ENCODE measurements around the gene CYP8B1. TPM values are rescaled to one million over a fixed set of nuclear protein-coding genes. Genes with fewer than 3 reads are reported as not detected.

Gene CYP8B1
- total RNA-seq, 1 donor from 2014 or later, result not detected

DNA sequence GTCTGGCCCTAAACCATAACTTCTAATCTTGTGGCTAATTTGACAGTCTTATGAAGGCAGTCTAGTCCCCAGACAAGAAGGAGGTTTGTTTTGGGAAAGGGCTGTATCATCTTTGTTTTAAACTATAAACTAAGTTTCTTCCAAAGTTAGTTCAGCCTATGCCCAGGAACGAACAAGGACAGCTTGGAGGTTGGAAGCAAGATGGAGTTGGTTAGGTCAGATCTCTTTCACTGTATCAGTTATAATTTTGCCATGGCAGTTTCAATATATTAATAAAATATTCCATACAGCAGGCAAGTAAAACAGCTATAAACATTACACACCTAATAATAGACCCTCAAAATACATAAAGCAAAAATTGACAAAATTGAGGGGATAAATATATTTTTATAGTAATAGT lies 17.1 kb upstream of the CYP8B1 start:
- H3K36me3 Mint-ChIP-seq (ENCODE audit: low read depth), result no peaks in the 10 kb centered on the region
- H3K27me3 Mint-ChIP-seq (ENCODE audit: low read depth), result peaks cover 15% of the 10 kb centered on the region
- H3K9me3 Mint-ChIP-seq, result no peaks in the 10 kb centered on the region
- H3K4me1 Mint-ChIP-seq, result no peaks in the 10 kb centered on the region
- DNase-seq (ENCODE audit: low read depth, low spot score), result no peak
- no peak overlapping the region for H3K4me3 Mint-ChIP-seq
- TF ChIP-seq, protein P1, sequence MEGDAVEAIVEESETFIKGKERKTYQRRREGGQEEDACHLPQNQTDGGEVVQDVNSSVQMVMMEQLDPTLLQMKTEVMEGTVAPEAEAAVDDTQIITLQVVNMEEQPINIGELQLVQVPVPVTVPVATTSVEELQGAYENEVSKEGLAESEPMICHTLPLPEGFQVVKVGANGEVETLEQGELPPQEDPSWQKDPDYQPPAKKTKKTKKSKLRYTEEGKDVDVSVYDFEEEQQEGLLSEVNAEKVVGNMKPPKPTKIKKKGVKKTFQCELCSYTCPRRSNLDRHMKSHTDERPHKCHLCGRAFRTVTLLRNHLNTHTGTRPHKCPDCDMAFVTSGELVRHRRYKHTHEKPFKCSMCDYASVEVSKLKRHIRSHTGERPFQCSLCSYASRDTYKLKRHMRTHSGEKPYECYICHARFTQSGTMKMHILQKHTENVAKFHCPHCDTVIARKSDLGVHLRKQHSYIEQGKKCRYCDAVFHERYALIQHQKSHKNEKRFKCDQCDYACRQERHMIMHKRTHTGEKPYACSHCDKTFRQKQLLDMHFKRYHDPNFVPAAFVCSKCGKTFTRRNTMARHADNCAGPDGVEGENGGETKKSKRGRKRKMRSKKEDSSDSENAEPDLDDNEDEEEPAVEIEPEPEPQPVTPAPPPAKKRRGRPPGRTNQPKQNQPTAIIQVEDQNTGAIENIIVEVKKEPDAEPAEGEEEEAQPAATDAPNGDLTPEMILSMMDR (conservative IDR thresholded peaks at IDR 0.05), result no peak
- no peak overlapping the region for H3K27ac Mint-ChIP-seq (ENCODE audit: unreplicated experiment)

GRCh38 chr3:42892169-42892568 lies 16.5 kb upstream of the CYP8B1 start:
- no peaks in the 10 kb centered on the region for H3K4me1 Mint-ChIP-seq
- H3K27me3 Mint-ChIP-seq (ENCODE audit: low read depth), result peaks cover 18% of the 10 kb centered on the region
- no peak for DNase-seq (ENCODE audit: low read depth, low spot score)
- H3K36me3 Mint-ChIP-seq (ENCODE audit: low read depth), result no peaks in the 10 kb centered on the region
- TF ChIP-seq, protein P1 (conservative IDR thresholded peaks at IDR 0.05), result no peak
- H3K4me3 Mint-ChIP-seq, result no peak overlapping the region
- H3K27ac Mint-ChIP-seq (ENCODE audit: unreplicated experiment), result no peak overlapping the region
- H3K9me3 Mint-ChIP-seq, result no peaks in the 10 kb centered on the region

DNA sequence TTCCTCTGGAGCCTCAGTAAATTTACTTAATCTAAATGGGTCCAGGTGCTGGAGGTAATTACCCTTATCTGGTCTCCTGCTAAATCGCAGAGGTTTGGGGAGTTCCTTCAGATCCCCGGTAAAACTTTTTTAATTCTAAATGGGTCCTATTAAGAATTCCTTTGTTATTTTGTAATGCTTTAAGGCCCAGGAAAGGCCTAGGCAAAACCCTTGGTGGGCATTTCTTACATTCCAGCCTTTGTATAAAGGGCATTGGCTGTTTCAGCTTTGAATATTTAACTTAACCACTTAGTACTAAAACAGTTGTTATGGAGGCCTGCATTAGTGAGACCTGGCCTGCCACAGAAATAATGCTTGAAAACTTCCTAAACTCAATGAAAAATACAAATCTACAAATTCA lies 15.4 kb upstream of the CYP8B1 start:
- TF ChIP-seq, protein P1 (conservative IDR thresholded peaks at IDR 0.05), result no peak
- Mint-ChIP-seq H3K27me3 (ENCODE audit: low read depth) (peaks cover 18% of the 10 kb centered on the region), H3K36me3 (ENCODE audit: low read depth) (no peaks in the 10 kb centered on the region), H3K4me3 (no peak overlapping the region), H3K27ac (ENCODE audit: unreplicated experiment) (no peak overlapping the region), H3K9me3 (no peaks in the 10 kb centered on the region), H3K4me1 (no peaks in the 10 kb centered on the region)
- DNase-seq (ENCODE audit: low read depth, low spot score), result no peak

GRCh38 chr3:42887084-42887483 lies 11.4 kb upstream of the CYP8B1 start:
- H3K36me3 Mint-ChIP-seq (ENCODE audit: low read depth), result no peaks in the 10 kb centered on the region
- no peaks in the 10 kb centered on the region for H3K4me1 Mint-ChIP-seq
- DNase-seq (ENCODE audit: low read depth, low spot score), result no peak
- no peak overlapping the region for H3K27ac Mint-ChIP-seq (ENCODE audit: unreplicated experiment)
- no peak overlapping the region for H3K4me3 Mint-ChIP-seq
- H3K27me3 Mint-ChIP-seq (ENCODE audit: low read depth), result peaks cover 13% of the 10 kb centered on the region
- TF ChIP-seq, protein P1 (conservative IDR thresholded peaks at IDR 0.05), result no peak
- no peaks in the 10 kb centered on the region for H3K9me3 Mint-ChIP-seq

DNA sequence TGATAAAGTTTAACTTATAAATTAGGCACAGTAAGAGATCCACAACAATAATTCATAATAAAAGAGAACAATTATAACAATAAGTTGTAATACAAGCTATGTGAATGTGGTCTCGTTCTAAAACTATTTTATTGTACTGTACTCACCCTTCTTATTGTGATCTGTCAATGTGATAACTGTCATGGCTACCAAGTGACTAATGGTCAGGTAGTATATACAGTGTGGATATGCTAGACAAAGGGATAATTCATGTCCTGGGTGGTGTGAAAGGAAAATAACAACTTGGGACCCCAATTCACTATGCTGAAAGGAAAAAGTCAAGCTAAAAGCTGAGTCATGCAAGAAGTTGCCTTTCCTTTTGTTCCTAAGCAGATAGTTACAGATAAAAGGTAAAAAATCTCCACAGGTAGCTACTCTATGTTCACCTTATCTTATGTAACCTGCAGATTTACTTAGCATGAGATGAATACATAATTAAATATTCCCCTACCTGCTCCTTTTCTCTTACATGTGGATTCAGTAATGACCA lies 10.7 kb upstream of the CYP8B1 start:
- peaks cover 2% of the 10 kb centered on the region for H3K4me1 Mint-ChIP-seq
- no peaks in the 10 kb centered on the region for H3K36me3 Mint-ChIP-seq (ENCODE audit: low read depth)
- peaks cover 11% of the 10 kb centered on the region for H3K27me3 Mint-ChIP-seq (ENCODE audit: low read depth)
- no peak for DNase-seq (ENCODE audit: low read depth, low spot score)
- H3K4me3 Mint-ChIP-seq, result no peak overlapping the region
- no peak overlapping the region for H3K27ac Mint-ChIP-seq (ENCODE audit: unreplicated experiment)
- TF ChIP-seq, protein P1 (conservative IDR thresholded peaks at IDR 0.05), result no peak
- no peaks in the 10 kb centered on the region for H3K9me3 Mint-ChIP-seq
